Osteocyte (in vitro differentiated cells): ENCODE data around the gene AMOTL1. TPM values are rescaled to one million over a fixed set of nuclear protein-coding genes. Genes with fewer than 3 reads are reported as not detected.
A peak's percentile ranks its signal among the peaks of the same experiment; 100 is the strongest.

Experiments used
- DNase-seq: peaks from one replicate; pipeline ENCODE4 v3.0.0; 2021; ENCODE audit warnings: mixed read lengths; ENCODE audit not compliant: unreplicated experiment; ENCODE audit errors: extremely low spot score
- H3K27ac Mint-ChIP-seq: one replicate; pipeline ENCODE4 v1.8.0; 2021; ENCODE audit warnings: mild to moderate bottlenecking, mixed read lengths; ENCODE audit not compliant: unreplicated experiment
- H3K27me3 Mint-ChIP-seq: one replicate; pipeline ENCODE4 v1.8.0; 2021; ENCODE audit warnings: mixed read lengths; ENCODE audit not compliant: unreplicated experiment
- H3K36me3 Mint-ChIP-seq: one replicate; pipeline ENCODE4 v1.8.0; 2021; ENCODE audit warnings: mixed read lengths; ENCODE audit not compliant: unreplicated experiment
- H3K4me1 Mint-ChIP-seq: one replicate; pipeline ENCODE4 v1.8.0; 2021; ENCODE audit warnings: mixed read lengths; ENCODE audit not compliant: unreplicated experiment
- H3K4me3 Mint-ChIP-seq: one replicate; pipeline ENCODE4 v1.8.0; 2021; ENCODE audit warnings: mild to moderate bottlenecking, moderate library complexity, mixed read lengths; ENCODE audit not compliant: unreplicated experiment
- H3K9me3 Mint-ChIP-seq: one replicate; pipeline ENCODE4 v1.8.0; 2021; ENCODE audit warnings: mixed read lengths; ENCODE audit not compliant: unreplicated experiment
- total RNA-seq: library from RNA; stranded (reverse); gene quantifications from 2 replicates; pipeline ENCODE4 v1.2.1, GENCODE V29; 2021
- TF ChIP-seq, protein P1 (sequence below): fragments of 200-600 bp; sonication (generic); IDR thresholded peaks from 2 replicates; pipeline ENCODE4 v1.5.0; 2021; ENCODE audit warnings: antibody characterized with exemption, mild to moderate bottlenecking, moderate library complexity

The AMOTL1 gene
- total RNA-seq, 1 donor from 2014 or later = 66.6 TPM

GRCh38 chr11:94884376-94884775 lies 116.2 kb downstream of the AMOTL1 start:
- Mint-ChIP-seq H3K4me1 (no peaks in the 10 kb centered on the region), H3K36me3 (peaks cover 36% of the 10 kb centered on the region), H3K9me3 (peaks cover 4% of the 10 kb centered on the region), H3K4me3 (no peak overlapping the region), H3K27me3 (no peaks in the 10 kb centered on the region), H3K27ac (no peak overlapping the region)
- TF ChIP-seq, protein P1, sequence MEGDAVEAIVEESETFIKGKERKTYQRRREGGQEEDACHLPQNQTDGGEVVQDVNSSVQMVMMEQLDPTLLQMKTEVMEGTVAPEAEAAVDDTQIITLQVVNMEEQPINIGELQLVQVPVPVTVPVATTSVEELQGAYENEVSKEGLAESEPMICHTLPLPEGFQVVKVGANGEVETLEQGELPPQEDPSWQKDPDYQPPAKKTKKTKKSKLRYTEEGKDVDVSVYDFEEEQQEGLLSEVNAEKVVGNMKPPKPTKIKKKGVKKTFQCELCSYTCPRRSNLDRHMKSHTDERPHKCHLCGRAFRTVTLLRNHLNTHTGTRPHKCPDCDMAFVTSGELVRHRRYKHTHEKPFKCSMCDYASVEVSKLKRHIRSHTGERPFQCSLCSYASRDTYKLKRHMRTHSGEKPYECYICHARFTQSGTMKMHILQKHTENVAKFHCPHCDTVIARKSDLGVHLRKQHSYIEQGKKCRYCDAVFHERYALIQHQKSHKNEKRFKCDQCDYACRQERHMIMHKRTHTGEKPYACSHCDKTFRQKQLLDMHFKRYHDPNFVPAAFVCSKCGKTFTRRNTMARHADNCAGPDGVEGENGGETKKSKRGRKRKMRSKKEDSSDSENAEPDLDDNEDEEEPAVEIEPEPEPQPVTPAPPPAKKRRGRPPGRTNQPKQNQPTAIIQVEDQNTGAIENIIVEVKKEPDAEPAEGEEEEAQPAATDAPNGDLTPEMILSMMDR = no peak
- no peak for DNase-seq

DNA sequence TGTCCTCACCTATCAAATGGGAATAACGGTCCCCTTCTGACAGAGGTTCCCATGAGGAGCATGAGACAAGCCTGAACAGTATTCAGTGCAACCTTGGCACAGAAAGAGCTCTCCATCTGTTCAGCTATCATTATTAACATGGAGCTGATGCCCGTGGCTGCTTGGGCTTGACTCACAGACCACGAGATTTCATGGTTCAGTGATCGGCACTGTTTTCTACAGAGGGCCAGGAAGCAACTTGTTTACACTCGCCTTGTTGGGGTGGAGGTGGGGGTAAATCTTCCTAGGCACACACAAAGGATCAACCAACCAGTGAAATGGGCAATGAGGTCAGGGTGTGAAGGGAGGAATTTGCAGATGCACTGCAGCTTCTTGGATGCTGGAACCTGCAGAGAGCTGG lies 117.0 kb downstream of the AMOTL1 start:
- Mint-ChIP-seq H3K36me3 (peaks cover 31% of the 10 kb centered on the region), H3K27me3 (no peaks in the 10 kb centered on the region), H3K4me3 (no peak overlapping the region), H3K27ac (no peak overlapping the region), H3K4me1 (no peaks in the 10 kb centered on the region), H3K9me3 (peaks cover 4% of the 10 kb centered on the region)
- TF ChIP-seq, protein P1 = no peak
- no peak for DNase-seq

- H3K27ac Mint-ChIP-seq = no peak overlapping the region
- no peaks in the 10 kb centered on the region for H3K4me1 Mint-ChIP-seq
- H3K27me3 Mint-ChIP-seq = no peaks in the 10 kb centered on the region
- TF ChIP-seq, protein P1 = no peak
- H3K9me3 Mint-ChIP-seq = peaks cover 4% of the 10 kb centered on the region
- DNase-seq = no peak
- no peak overlapping the region for H3K4me3 Mint-ChIP-seq
- H3K36me3 Mint-ChIP-seq = peaks cover 27% of the 10 kb centered on the region
These were observed 117.4 kb downstream of the AMOTL1 start for GRCh38 chr11:94885581-94885980.

- H3K4me1 Mint-ChIP-seq = no peaks in the 10 kb centered on the region
- no peak overlapping the region for H3K27ac Mint-ChIP-seq
- TF ChIP-seq, protein P1 = no peak
- no peak overlapping the region for H3K4me3 Mint-ChIP-seq
- no peak for DNase-seq
- H3K27me3 Mint-ChIP-seq = no peaks in the 10 kb centered on the region
- H3K9me3 Mint-ChIP-seq = peaks cover 9% of the 10 kb centered on the region
- H3K36me3 Mint-ChIP-seq = peaks cover 44% of the 10 kb centered on the region
These were observed 120.0 kb downstream of the AMOTL1 start for GRCh38 chr11:94888204-94888603.

DNA sequence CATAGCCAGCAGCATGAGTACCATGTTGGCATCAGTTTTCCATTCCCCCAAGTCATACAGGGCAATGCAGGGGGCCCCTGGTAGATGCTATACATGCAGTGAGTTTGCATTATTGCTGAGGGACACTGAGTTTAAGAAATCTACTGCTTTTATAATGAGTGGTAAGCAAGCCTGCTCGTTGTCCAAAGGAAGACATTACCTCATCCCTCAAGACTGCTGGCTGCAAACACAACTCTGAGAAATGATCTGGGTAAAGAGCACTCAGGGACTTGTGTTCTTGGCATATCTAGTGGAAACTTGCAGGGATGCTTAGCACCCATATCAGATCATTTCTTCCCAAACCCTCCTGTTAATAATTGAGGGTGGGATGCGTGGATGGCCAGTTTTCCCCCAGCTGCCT lies 127.3 kb downstream of the AMOTL1 start:
- H3K4me1 Mint-ChIP-seq = peaks cover 4% of the 10 kb centered on the region
- H3K9me3 Mint-ChIP-seq = peaks cover 15% of the 10 kb centered on the region
- DNase-seq = no peak
- H3K36me3 Mint-ChIP-seq = peaks cover 38% of the 10 kb centered on the region
- TF ChIP-seq, protein P1 = no peak
- no peaks in the 10 kb centered on the region for H3K27me3 Mint-ChIP-seq
- peak overlapping the region; percentile 44 for H3K27ac Mint-ChIP-seq
- H3K4me3 Mint-ChIP-seq = no peak overlapping the region
